ENCODE measurements around the gene VWA3B. TPM values are rescaled to one million over a fixed set of nuclear protein-coding genes. Genes with fewer than 3 reads are reported as not detected.

VWA3B gene
- total and polyA plus RNA-seq, 2 of the 4 experiments (the other 2 are of a cell fraction), result not detected

GRCh38 chr2:98234776-98235175, 147.8 kb downstream of the VWA3B start:
- no TSS peak for BruUV-seq (replicated peaks)

More at GRCh38 chr2:98234776-98235175, 147.8 kb downstream of the VWA3B start:
- dilution Hi-C loops (cut with HindIII; ENCODE audit: low sequenced_read_pairs, unreplicated experiment) (no loop called here), intact Hi-C loops (cut with micrococcal nuclease) (no loop called here), in situ Hi-C loops (cut with MboI; ENCODE audit: low sequenced_read_pairs) (no loop called here)
- H3K27me3 ChIP-seq (ENCODE audit: control insufficient read depth, insufficient read depth, low read length), result peaks cover 8% of the 10 kb centered on the region
- no peaks in the 10 kb centered on the region for H3K9me1 ChIP-seq (ENCODE audit: insufficient read depth, low read length)
- H3K14ac ChIP-seq (replicated peaks; ENCODE audit: low read depth, low read length), result no peak overlapping the region
- H3K4me2 ChIP-seq (ENCODE audit: low read depth, low read length), result no peak overlapping the region
- TF ChIP-seq MAZ (IDR thresholded peaks at IDR 0.05; ENCODE audit: borderline replicate concordance, low read depth, low read length) (no peak), NFE2L2 (IDR thresholded peaks at IDR 0.05; ENCODE audit: low read depth, low read length) (no peak), POLR2A (IDR thresholded peaks at IDR 0.05; ENCODE audit: low read depth, low read length) (no peak), USF2 (IDR thresholded peaks at IDR 0.05; ENCODE audit: low read depth, low read length) (no peak), BHLHE40 (IDR thresholded peaks at IDR 0.05; ENCODE audit: low read depth, low read length) (no peak), ELK1 (IDR thresholded peaks at IDR 0.05; ENCODE audit: borderline replicate concordance, low read depth, low read length) (no peak), RCOR1 (IDR thresholded peaks at IDR 0.05; ENCODE audit: insufficient replicate concordance, low read length) (no peak), FOS (IDR thresholded peaks at IDR 0.05; ENCODE audit: low read depth, low read length) (no peak), CHD1 (IDR thresholded peaks at IDR 0.05; ENCODE audit: low read depth, low read length) (no peak), SMC3 (IDR thresholded peaks at IDR 0.05; ENCODE audit: low read depth, low read length) (no peak), MAFK (IDR thresholded peaks at IDR 0.05; ENCODE audit: low read depth, low read length) (no peak), MXI1 (IDR thresholded peaks at IDR 0.05; ENCODE audit: borderline replicate concordance, low read depth, low read length) (no peak), RFX5 (IDR thresholded peaks at IDR 0.05; ENCODE audit: low read depth, low read length) (no peak), RAD21 (IDR thresholded peaks at IDR 0.05; ENCODE audit: low read length) (no peak), CEBPB (IDR thresholded peaks at IDR 0.05; ENCODE audit: low read depth, low read length) (no peak), CTCF (conservative IDR thresholded peaks at IDR 0.05; ENCODE audit: low read depth, low read length) (no peak)
- H2AK9ac ChIP-seq (replicated peaks; ENCODE audit: low read depth, low read length, poor library complexity), result no peak overlapping the region
- H3K9ac ChIP-seq (ENCODE audit: low read depth, low read length), result no peak overlapping the region
- H2AK5ac ChIP-seq (ENCODE audit: low read depth, low read length), result no peak overlapping the region
- no peak overlapping the region for H3K4ac ChIP-seq (ENCODE audit: low read depth, low read length)
- POLR2A ChIA-PET (ENCODE audit: unreplicated experiment), result no interaction called here
- no peaks in the 10 kb centered on the region for H3K79me1 ChIP-seq (ENCODE audit: low read depth in 1 of 2, low read length in 2 of 2)
- no peak overlapping the region for H3K4me3 ChIP-seq (ENCODE audit: insufficient read depth, low read depth, low read length)
- H3K56ac ChIP-seq (ENCODE audit: extremely low read depth, insufficient read depth, low read length), result no peak overlapping the region
- DNase-seq (no peak), ATAC-seq (ENCODE audit: low read depth) (no peak)
- no peak overlapping the region for H3K18ac ChIP-seq (ENCODE audit: low read depth, low read length)
- H3K9me3 ChIP-seq (ENCODE audit: control insufficient read depth, insufficient read depth, low read length), result no peaks in the 10 kb centered on the region
- H4K5ac ChIP-seq (ENCODE audit: low read depth, low read length), result no peak overlapping the region
- no peak overlapping the region for H3K23ac ChIP-seq (ENCODE audit: low read depth, low read length)
- no peak overlapping the region for H3K27ac ChIP-seq (ENCODE audit: insufficient read depth, low read length)
- no peak overlapping the region for H2BK5ac ChIP-seq (ENCODE audit: low read depth, low read length, poor library complexity, severe bottlenecking)
- no CpG with 5 or more reads among the region's 2 CpGs for WGBS, 2 experiments (ENCODE audit: extremely low coverage in 2 of 2, insufficient read length in 1 of 2)
- no peak overlapping the region for H2BK15ac ChIP-seq (ENCODE audit: low read depth, low read length)
- no peak overlapping the region for H4K8ac ChIP-seq (ENCODE audit: low read depth in 2 of 2, low read length in 2 of 2)
- H4K91ac ChIP-seq (ENCODE audit: insufficient read depth, low read depth, low read length), result no peak overlapping the region
- no peaks in the 10 kb centered on the region for H4K20me1 ChIP-seq (ENCODE audit: insufficient read depth, low read length)
- no peak overlapping the region for H2AFZ ChIP-seq (replicated peaks; ENCODE audit: low read length, poor library complexity)
- no peak overlapping the region for H2BK120ac ChIP-seq (ENCODE audit: low read depth, low read length)
- no peaks in the 10 kb centered on the region for H3K4me1 ChIP-seq (ENCODE audit: control insufficient read depth, insufficient read depth, low read length)
- H3K36me3 ChIP-seq (ENCODE audit: control insufficient read depth, insufficient read depth, low read length), result no peaks in the 10 kb centered on the region
- CTCF ChIA-PET, result no interaction called here
- H2BK20ac ChIP-seq (ENCODE audit: low read depth, low read length), result no peak overlapping the region

Data from IMR-90 (cell line).